ENCODE data around the gene ZNF90. TPM values are rescaled to one million over a fixed set of nuclear protein-coding genes. Genes with fewer than 3 reads are reported as not detected.

ZNF90 gene
- total RNA-seq, 1 experiment from 2014 or later, result 112 TPM

DNA sequence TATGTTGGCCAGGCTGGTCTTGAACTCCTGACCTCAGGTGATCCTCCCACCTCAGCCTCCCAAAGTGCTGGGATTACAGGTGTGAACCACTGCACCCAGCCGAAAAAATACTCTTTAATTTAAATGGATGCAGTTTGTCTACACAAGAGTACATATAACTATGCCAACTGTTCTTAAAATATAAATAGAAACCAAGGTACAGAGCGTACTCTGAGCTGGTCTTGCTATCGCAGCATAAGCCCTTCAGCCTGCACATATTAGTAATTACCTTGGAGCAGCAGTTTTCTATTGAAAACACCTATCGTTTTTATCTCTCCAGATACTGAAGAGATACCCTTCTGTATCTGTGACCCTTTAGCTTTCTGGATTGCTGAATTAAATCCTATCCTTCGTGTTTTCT lies 41.9 kb upstream of the ZNF90 start:
- no peak overlapping the region for H3K4me3 Mint-ChIP-seq
- no peak for TF ChIP-seq RELA (CRISPR knock-in tag; IDR thresholded peaks at IDR 0.05; ENCODE audit: borderline replicate concordance)
- no peak for TF ChIP-seq NR2C2 (CRISPR knock-in tag; IDR thresholded peaks at IDR 0.05)
- TF ChIP-seq SMAD4 (CRISPR knock-in tag; IDR thresholded peaks at IDR 0.05), result no peak
- TF ChIP-seq, protein P1, sequence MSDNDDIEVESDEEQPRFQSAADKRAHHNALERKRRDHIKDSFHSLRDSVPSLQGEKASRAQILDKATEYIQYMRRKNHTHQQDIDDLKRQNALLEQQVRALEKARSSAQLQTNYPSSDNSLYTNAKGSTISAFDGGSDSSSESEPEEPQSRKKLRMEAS (CRISPR knock-in tag; IDR thresholded peaks at IDR 0.05), result no peak
- TF ChIP-seq, protein P2, sequence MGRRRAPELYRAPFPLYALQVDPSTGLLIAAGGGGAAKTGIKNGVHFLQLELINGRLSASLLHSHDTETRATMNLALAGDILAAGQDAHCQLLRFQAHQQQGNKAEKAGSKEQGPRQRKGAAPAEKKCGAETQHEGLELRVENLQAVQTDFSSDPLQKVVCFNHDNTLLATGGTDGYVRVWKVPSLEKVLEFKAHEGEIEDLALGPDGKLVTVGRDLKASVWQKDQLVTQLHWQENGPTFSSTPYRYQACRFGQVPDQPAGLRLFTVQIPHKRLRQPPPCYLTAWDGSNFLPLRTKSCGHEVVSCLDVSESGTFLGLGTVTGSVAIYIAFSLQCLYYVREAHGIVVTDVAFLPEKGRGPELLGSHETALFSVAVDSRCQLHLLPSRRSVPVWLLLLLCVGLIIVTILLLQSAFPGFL (CRISPR knock-in tag; IDR thresholded peaks at IDR 0.05; ENCODE audit: borderline replicate concordance), result no peak
- TF ChIP-seq ZNF396 (CRISPR knock-in tag; IDR thresholded peaks at IDR 0.05; ENCODE audit: borderline replicate concordance), result no peak
- no peak for TF ChIP-seq ERG (CRISPR knock-in tag; IDR thresholded peaks at IDR 0.05)
- DNase-seq (ENCODE audit: low spot score), result no peak
- no peak for ATAC-seq
- no peaks in the 10 kb centered on the region for H3K27me3 Mint-ChIP-seq (ENCODE audit: low read depth)
- peaks cover 22% of the 10 kb centered on the region for H3K36me3 Mint-ChIP-seq
- H3K27ac Mint-ChIP-seq, result no peak overlapping the region
- H3K9me3 Mint-ChIP-seq, result peaks cover under 1% of the 10 kb centered on the region; the same call in 1 of the 2 replicates
- POLR2A ChIA-PET, result no interaction called here
- peaks cover 17% of the 10 kb centered on the region for H3K4me1 Mint-ChIP-seq
- CTCF ChIA-PET, result no interaction called here

- POLR2A ChIA-PET, result interaction anchor here (1.0 to 2.1 kb wide), 12 partner anchors 8 to 385 kb away, joined by 3 to 39 read pairs (median 4); partner anchors contain the start of genes ZNF253, ZNF486 and ZNF90
- CTCF ChIA-PET, result interaction anchor here (0.7 to 1.7 kb wide), 6 partner anchors 13 to 322 kb away, joined by 3 to 13 read pairs (median 4); partner anchors contain the start of gene ZNF486
- Mint-ChIP-seq H3K9me3 (no peaks in the 10 kb centered on the region), H3K36me3 (peaks cover 6% of the 10 kb centered on the region; the same call in 1 of the 2 replicates), H3K27me3 (ENCODE audit: low read depth) (no peaks in the 10 kb centered on the region), H3K4me1 (peaks cover 17% of the 10 kb centered on the region), H3K27ac (peak overlapping the region; percentile 60), H3K4me3 (peak overlapping the region; percentile 91)
- ATAC-seq (no peak), DNase-seq (ENCODE audit: low spot score) (no peak)
- TF ChIP-seq SOX15 (CRISPR knock-in tag; IDR thresholded peaks at IDR 0.05) (no peak), ESRRA (CRISPR knock-in tag; IDR thresholded peaks at IDR 0.05; ENCODE audit: borderline replicate concordance) (0 out of 2 replicates have a peak, but pooled peaks have one; percentile 12), HMGXB4 (CRISPR knock-in tag; IDR thresholded peaks at IDR 0.05) (peak; percentile 48; the same call in 1 of the 2 replicates)
Observed at GRCh38 chr19:20038358-20039202, 39.2 kb upstream of the ZNF90 start.

DNA sequence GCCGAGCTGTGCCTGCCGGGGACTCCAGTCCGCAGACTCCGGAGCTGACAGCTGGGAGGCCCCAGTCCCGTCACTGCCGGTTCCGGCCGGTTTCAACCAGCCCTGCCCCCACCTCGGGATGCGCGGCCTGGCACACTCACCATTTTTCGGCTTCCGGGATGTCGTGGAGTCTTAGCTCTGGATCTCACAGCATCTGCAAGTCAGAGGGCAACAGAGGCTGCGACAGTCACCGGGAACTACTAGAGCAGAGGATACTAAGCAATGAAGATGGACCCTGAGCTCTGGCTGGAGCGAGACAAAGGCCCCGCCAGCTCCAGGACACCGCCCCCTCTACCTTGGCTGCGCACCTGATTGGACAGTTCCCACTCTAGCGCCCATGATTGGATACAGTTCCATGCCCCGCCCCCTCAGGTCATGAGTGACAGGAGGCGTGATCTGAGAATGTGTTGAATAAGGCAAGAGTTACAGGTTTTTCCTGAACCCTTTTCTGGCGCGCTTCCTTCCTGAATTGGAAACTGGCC lies 38.5 kb upstream of the ZNF90 start, which contains the start of gene ZNF682:
TSS of gene ZNF682 (minus strand) at position 303 of the 521 bp plus-strand sequence. CDS start at position 143, 160 bp downstream.
- DNase-seq (ENCODE audit: low spot score) (peak; percentile 99), ATAC-seq (peak; percentile 100)
- CTCF ChIA-PET, result interaction anchor here (0.6 to 1.7 kb wide), 7 partner anchors 8 to 321 kb away, joined by 3 to 13 read pairs (median 3); partner anchors contain the start of gene ZNF486
- Mint-ChIP-seq H3K4me3 (peak within 1 kb of the TSS; percentile 91), H3K36me3 (peaks cover 3% of the 10 kb centered on the region; the same call in 1 of the 2 replicates), H3K27me3 (ENCODE audit: low read depth) (no peaks in the 10 kb centered on the region), H3K27ac (peak within 1 kb of the TSS; percentile 98), H3K9me3 (no peaks in the 10 kb centered on the region), H3K4me1 (peaks cover 17% of the 10 kb centered on the region)
- POLR2A ChIA-PET, result interaction anchor here (0.6 to 2.1 kb wide), 15 partner anchors 9 to 525 kb away, joined by 3 to 39 read pairs (median 4); partner anchors contain the start of genes ZNF253, ZNF486 and ZNF90
- TF ChIP-seq, protein P3, sequence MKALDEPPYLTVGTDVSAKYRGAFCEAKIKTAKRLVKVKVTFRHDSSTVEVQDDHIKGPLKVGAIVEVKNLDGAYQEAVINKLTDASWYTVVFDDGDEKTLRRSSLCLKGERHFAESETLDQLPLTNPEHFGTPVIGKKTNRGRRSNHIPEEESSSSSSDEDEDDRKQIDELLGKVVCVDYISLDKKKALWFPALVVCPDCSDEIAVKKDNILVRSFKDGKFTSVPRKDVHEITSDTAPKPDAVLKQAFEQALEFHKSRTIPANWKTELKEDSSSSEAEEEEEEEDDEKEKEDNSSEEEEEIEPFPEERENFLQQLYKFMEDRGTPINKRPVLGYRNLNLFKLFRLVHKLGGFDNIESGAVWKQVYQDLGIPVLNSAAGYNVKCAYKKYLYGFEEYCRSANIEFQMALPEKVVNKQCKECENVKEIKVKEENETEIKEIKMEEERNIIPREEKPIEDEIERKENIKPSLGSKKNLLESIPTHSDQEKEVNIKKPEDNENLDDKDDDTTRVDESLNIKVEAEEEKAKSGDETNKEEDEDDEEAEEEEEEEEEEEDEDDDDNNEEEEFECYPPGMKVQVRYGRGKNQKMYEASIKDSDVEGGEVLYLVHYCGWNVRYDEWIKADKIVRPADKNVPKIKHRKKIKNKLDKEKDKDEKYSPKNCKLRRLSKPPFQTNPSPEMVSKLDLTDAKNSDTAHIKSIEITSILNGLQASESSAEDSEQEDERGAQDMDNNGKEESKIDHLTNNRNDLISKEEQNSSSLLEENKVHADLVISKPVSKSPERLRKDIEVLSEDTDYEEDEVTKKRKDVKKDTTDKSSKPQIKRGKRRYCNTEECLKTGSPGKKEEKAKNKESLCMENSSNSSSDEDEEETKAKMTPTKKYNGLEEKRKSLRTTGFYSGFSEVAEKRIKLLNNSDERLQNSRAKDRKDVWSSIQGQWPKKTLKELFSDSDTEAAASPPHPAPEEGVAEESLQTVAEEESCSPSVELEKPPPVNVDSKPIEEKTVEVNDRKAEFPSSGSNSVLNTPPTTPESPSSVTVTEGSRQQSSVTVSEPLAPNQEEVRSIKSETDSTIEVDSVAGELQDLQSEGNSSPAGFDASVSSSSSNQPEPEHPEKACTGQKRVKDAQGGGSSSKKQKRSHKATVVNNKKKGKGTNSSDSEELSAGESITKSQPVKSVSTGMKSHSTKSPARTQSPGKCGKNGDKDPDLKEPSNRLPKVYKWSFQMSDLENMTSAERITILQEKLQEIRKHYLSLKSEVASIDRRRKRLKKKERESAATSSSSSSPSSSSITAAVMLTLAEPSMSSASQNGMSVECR (CRISPR knock-in tag; IDR thresholded peaks at IDR 0.05; ENCODE audit: borderline replicate concordance), result peak; percentile 90; the same call in 1 of the 2 replicates
- TF ChIP-seq RORB (CRISPR knock-in tag; IDR thresholded peaks at IDR 0.05) (no peak), NR3C1 (CRISPR knock-in tag; conservative IDR thresholded peaks at IDR 0.05; ENCODE audit: low read depth) (0 out of 2 replicates have a peak, but pooled peaks have one; percentile 40)
- TF ChIP-seq, protein P4, sequence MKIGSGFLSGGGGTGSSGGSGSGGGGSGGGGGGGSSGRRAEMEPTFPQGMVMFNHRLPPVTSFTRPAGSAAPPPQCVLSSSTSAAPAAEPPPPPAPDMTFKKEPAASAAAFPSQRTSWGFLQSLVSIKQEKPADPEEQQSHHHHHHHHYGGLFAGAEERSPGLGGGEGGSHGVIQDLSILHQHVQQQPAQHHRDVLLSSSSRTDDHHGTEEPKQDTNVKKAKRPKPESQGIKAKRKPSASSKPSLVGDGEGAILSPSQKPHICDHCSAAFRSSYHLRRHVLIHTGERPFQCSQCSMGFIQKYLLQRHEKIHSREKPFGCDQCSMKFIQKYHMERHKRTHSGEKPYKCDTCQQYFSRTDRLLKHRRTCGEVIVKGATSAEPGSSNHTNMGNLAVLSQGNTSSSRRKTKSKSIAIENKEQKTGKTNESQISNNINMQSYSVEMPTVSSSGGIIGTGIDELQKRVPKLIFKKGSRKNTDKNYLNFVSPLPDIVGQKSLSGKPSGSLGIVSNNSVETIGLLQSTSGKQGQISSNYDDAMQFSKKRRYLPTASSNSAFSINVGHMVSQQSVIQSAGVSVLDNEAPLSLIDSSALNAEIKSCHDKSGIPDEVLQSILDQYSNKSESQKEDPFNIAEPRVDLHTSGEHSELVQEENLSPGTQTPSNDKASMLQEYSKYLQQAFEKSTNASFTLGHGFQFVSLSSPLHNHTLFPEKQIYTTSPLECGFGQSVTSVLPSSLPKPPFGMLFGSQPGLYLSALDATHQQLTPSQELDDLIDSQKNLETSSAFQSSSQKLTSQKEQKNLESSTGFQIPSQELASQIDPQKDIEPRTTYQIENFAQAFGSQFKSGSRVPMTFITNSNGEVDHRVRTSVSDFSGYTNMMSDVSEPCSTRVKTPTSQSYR (CRISPR knock-in tag; IDR thresholded peaks at IDR 0.05), result peak; percentile 69; the same call in 1 of the 2 replicates
